AG04450 (cell line): ENCODE data around the gene REG1A. TPM values are rescaled to one million over a fixed set of nuclear protein-coding genes. Genes with fewer than 3 reads are reported as not detected.

Experiments
- CTCF ChIA-PET: fragments of 300-600, 350-600 bp; formaldehyde crosslinking; extraction: SDS; loops from one replicate; lab custom pipeline; 2022; ENCODE audit warnings: antibody characterized with exemption, inconsistent platforms; lab: Charles Lee
- POLR2A ChIA-PET: fragments of 350-600 bp; formaldehyde crosslinking; extraction: SDS; loops from one replicate; lab custom pipeline; 2021; ENCODE audit warnings: antibody characterized with exemption, inconsistent platforms; lab: Yijun Ruan, JAX
- DNase-seq: peaks from one replicate; pipeline ENCODE4 v3.0.0-alpha.2; 2011; ENCODE audit warnings: low read depth, low spot score
- H3K27ac ChIP-seq: one replicate; pipeline ENCODE4 v1.5.1; 2012; ENCODE audit warnings: low read depth, low read length, control low read depth
- H3K27me3 ChIP-seq: one replicate; pipeline ENCODE4 v1.6.0; 2012; ENCODE audit warnings: low read length; ENCODE audit not compliant: control insufficient read depth, insufficient read depth
- H3K4me3 ChIP-seq: 2 replicates; pipeline ENCODE4 v1.5.1; 2011; ENCODE audit warnings: mild to moderate bottlenecking, low read depth, low read length, control low read depth
- H3K9me3 ChIP-seq: 2 replicates; pipeline ENCODE4 v1.5.1; 2012; ENCODE audit warnings: low read length; ENCODE audit not compliant: control insufficient read depth, insufficient read depth
- CTCF ChIP-seq: IDR thresholded peaks from 2 replicates; pipeline ENCODE4 v1.5.1; 2011; ENCODE audit warnings: low read depth, low read length, control low read depth, inconsistent platforms
- polyA plus RNA-seq: library from polyadenylated mRNA; depleted of rRNA; stranded (reverse); fragments of >200 nt; gene quantifications from 2 replicates; pipeline ENCODE4 v1.2.3, GENCODE V29; 2011

Gene REG1A
- polyA plus RNA-seq, 1 experiment: not detected

- no peak overlapping the region for H3K27ac ChIP-seq
- TF ChIP-seq CTCF: no peak
- peaks cover 19% of the 10 kb centered on the region; the same call in 1 of the 2 replicates for H3K9me3 ChIP-seq
- POLR2A ChIA-PET: no interaction called here
- CTCF ChIA-PET: no interaction called here
- no peak overlapping the region for H3K4me3 ChIP-seq
- no peaks in the 10 kb centered on the region for H3K27me3 ChIP-seq
- no peak for DNase-seq
These were observed 11.4 kb downstream of the REG1A start for GRCh38 chr2:79131687-79132086.

GRCh38 chr2:79138385-79138784 is 18.1 kb downstream of the REG1A start:
- ChIA-PET CTCF (no interaction called here), POLR2A (no interaction called here)
- Histone ChIP-seq H3K27me3 (no peaks in the 10 kb centered on the region), H3K27ac (no peak overlapping the region), H3K9me3 (peaks cover 14% of the 10 kb centered on the region), H3K4me3 (no peak overlapping the region)
- TF ChIP-seq CTCF: no peak
- DNase-seq: no peak

- Histone ChIP-seq H3K9me3 (peaks cover 11% of the 10 kb centered on the region), H3K27me3 (no peaks in the 10 kb centered on the region), H3K27ac (no peak overlapping the region), H3K4me3 (no peak overlapping the region)
- ChIA-PET CTCF (no interaction called here), POLR2A (no interaction called here)
- no peak for DNase-seq
- no peak for TF ChIP-seq CTCF
These were observed 19.1 kb downstream of the REG1A start for GRCh38 chr2:79139423-79139822.

GRCh38 chr2:79155826-79156476 is 35.7 kb downstream of the REG1A start:
- no peak for TF ChIP-seq CTCF
- H3K4me3 ChIP-seq: no peak overlapping the region
- CTCF ChIA-PET: no interaction called here
- no peak overlapping the region for H3K27ac ChIP-seq
- DNase-seq: no peak
- peaks cover 38% of the 10 kb centered on the region for H3K9me3 ChIP-seq
- H3K27me3 ChIP-seq: no peaks in the 10 kb centered on the region
- POLR2A ChIA-PET: no interaction called here

GRCh38 chr2:79159030-79159429 is 38.7 kb downstream of the REG1A start:
- ChIA-PET POLR2A (no interaction called here), CTCF (no interaction called here)
- DNase-seq: no peak
- TF ChIP-seq CTCF: no peak
- Histone ChIP-seq H3K4me3 (no peak overlapping the region), H3K27ac (no peak overlapping the region), H3K27me3 (no peaks in the 10 kb centered on the region), H3K9me3 (peaks cover 39% of the 10 kb centered on the region)
